CD4-positive, alpha-beta memory T cell (primary cell): ENCODE measurements around the gene PLA2G2E. TPM values are rescaled to one million over a fixed set of nuclear protein-coding genes. Genes with fewer than 3 reads are reported as not detected.

Experiments used
- CTCF ChIA-PET: fragments of 350-600 bp; sonication (Branson Sonifier 250); formaldehyde crosslinking; loops from one replicate; lab custom pipeline; 2021; ENCODE audit warnings: inconsistent platforms; ENCODE audit not compliant: partially characterized antibody; lab: Charles Lee
- POLR2A ChIA-PET: fragments of 350-600 bp; sonication (Branson Sonifier 250); formaldehyde crosslinking; loops from one replicate; lab custom pipeline; 2021; ENCODE audit not compliant: partially characterized antibody; lab: Charles Lee
- DNase-seq, 5 donors: peaks; one replicate each; pipeline versions ENCODE4 v3.0.0 to v3.0.0-alpha.2; 2020 to 2022; ENCODE audit warnings: mixed read lengths in 1 of 5
- H3K27ac ChIP-seq: one replicate; pipeline ENCODE4 v1.7.0; 2013; ENCODE audit warnings: low read depth, low read length
- H3K27me3 ChIP-seq: 2 replicates; pipeline ENCODE4 v1.7.0; 2013; ENCODE audit warnings: mild to moderate bottlenecking, low read length, moderate library complexity; ENCODE audit not compliant: insufficient read depth
- H3K36me3 ChIP-seq: 2 replicates; pipeline ENCODE4 v1.7.0; 2013; ENCODE audit warnings: mild to moderate bottlenecking, low read length, moderate library complexity; ENCODE audit not compliant: insufficient read depth
- H3K4me1 ChIP-seq: 2 replicates; pipeline ENCODE4 v1.7.0; 2013; ENCODE audit warnings: mild to moderate bottlenecking, low read length, moderate library complexity; ENCODE audit not compliant: insufficient read depth
- H3K4me3 ChIP-seq, 2 donors: one replicate each; pipeline ENCODE4 v1.7.0; 2013; ENCODE audit warnings: low read length in 2 of 2, mild to moderate bottlenecking in 1 of 2
- H3K9me3 ChIP-seq, 2 donors: one replicate each; pipeline ENCODE4 v1.7.0; 2013; ENCODE audit warnings: low read length in 2 of 2, control low read depth in 1 of 2; ENCODE audit not compliant: control insufficient read depth in 1 of 2
- H3K27ac Mint-ChIP-seq, 7 donors: one replicate each; pipeline ENCODE4 v1.8.0; 2020 to 2021; ENCODE audit warnings: mixed read lengths in 7 of 7, mild to moderate bottlenecking in 6 of 7, inconsistent platforms in 3 of 7, moderate library complexity in 3 of 7
- H3K27me3 Mint-ChIP-seq, 2 donors: one replicate each; pipeline ENCODE4 v1.8.0; 2020 to 2021; ENCODE audit warnings: mixed read lengths in 2 of 2
- H3K36me3 Mint-ChIP-seq, 2 donors: one replicate each; pipeline ENCODE4 v1.8.0; 2020 to 2021; ENCODE audit warnings: mixed read lengths in 2 of 2, inconsistent platforms in 1 of 2, mild to moderate bottlenecking in 1 of 2
- H3K4me1 Mint-ChIP-seq, 4 donors: one replicate each; pipeline ENCODE4 v1.8.0; 2020 to 2021; ENCODE audit warnings: mixed read lengths in 4 of 4, mild to moderate bottlenecking in 1 of 4
- H3K4me3 Mint-ChIP-seq, 8 donors: one replicate each; pipeline ENCODE4 v1.8.0; 2020 to 2021; ENCODE audit warnings: mixed read lengths in 8 of 8, mild to moderate bottlenecking in 7 of 8, moderate library complexity in 6 of 8, inconsistent platforms in 3 of 8
- H3K9me3 Mint-ChIP-seq, 8 donors: one replicate each; pipeline ENCODE4 v1.8.0; 2020 to 2021; ENCODE audit warnings: mixed read lengths in 8 of 8, mild to moderate bottlenecking in 5 of 8, inconsistent platforms in 3 of 8, moderate library complexity in 1 of 8
- intact Hi-C: fragments of 100-400 bp; cut with micrococcal nuclease; formaldehyde crosslinking; loops from one replicate; pipeline ENCODE4 v1.15.1; 2023
- polyA plus RNA-seq, 2 donors: library from polyadenylated mRNA; unstranded; fragments of 300-500 nt; fragmentation: Illumina TruSeq; gene quantifications; one replicate each; pipeline ENCODE4 v1.2.3, GENCODE V29; 2021
- total RNA-seq, 2 experiments: library from RNA; stranded (reverse); gene quantifications; one replicate each; pipeline ENCODE4 v1.2.3, GENCODE V29; 2021

Gene PLA2G2E
- total and polyA plus RNA-seq, 4 experiments from 2014 or later: not detected

GRCh38 chr1:19920132-19920710, 3.2 kb downstream of the PLA2G2E start:
- H3K36me3 ChIP-seq: no peaks in the 10 kb centered on the region
- CTCF ChIA-PET: interaction anchor here (0.8 to 9.9 kb wide), 7 partner anchors 10 to 575 kb away, joined by 3 to 102 read pairs (median 5); no protein-coding TSS in a partner anchor

GRCh38 chr1:19918057-19918456, 5.4 kb downstream of the PLA2G2E start:
- peaks cover 0 to 1% of the 10 kb centered on the region in 2 donors for H3K27me3 Mint-ChIP-seq
- Histone ChIP-seq H3K9me3 (no peaks in the 10 kb centered on the region), H3K4me3 (no peak overlapping the region), H3K36me3 (no peaks in the 10 kb centered on the region), H3K27ac (no peak overlapping the region), H3K27me3 (no peaks in the 10 kb centered on the region), H3K4me1 (no peaks in the 10 kb centered on the region)
- H3K36me3 Mint-ChIP-seq: peaks cover 0 to 16% of the 10 kb centered on the region in 2 donors
- peak overlapping the region in 1 of 7 donors; percentile 44 for H3K27ac Mint-ChIP-seq
- peak overlapping the region in 1 of 8 donors; percentile 68 for H3K4me3 Mint-ChIP-seq
- CTCF ChIA-PET: interaction anchor here (0.7 to 9.9 kb wide), 16 partner anchors 8 to 444 kb away, joined by 3 to 102 read pairs (median 3); no protein-coding TSS in a partner anchor
- POLR2A ChIA-PET: interaction anchor here (0.8 kb wide), 1 partner anchor 277 kb away, joined by 3 read pairs; no protein-coding TSS in a partner anchor
- intact Hi-C loops: loop anchor here (1.0 kb wide), 1 partner anchor 234 kb away; no protein-coding TSS in a partner anchor
- H3K4me1 Mint-ChIP-seq: peaks cover 4 to 6% (median 5%) of the 10 kb centered on the region in 4 donors
- no peaks in the 10 kb centered on the region for H3K9me3 Mint-ChIP-seq
- DNase-seq: peak; percentile 65 to 75 (median 71)

More at GRCh38 chr1:19920132-19920710, 3.2 kb downstream of the PLA2G2E start:
- intact Hi-C loops: no loop called here
- no peaks in the 10 kb centered on the region for H3K9me3 ChIP-seq
- no peak overlapping the region for H3K4me3 ChIP-seq
- no peaks in the 10 kb centered on the region for H3K27me3 ChIP-seq
- no peak overlapping the region for H3K27ac Mint-ChIP-seq
- H3K36me3 Mint-ChIP-seq: no peaks in the 10 kb centered on the region
- peaks cover 0 to 1% of the 10 kb centered on the region in 2 donors for H3K27me3 Mint-ChIP-seq
- H3K9me3 Mint-ChIP-seq: no peaks in the 10 kb centered on the region
- no peak overlapping the region for H3K27ac ChIP-seq
- H3K4me1 ChIP-seq: no peaks in the 10 kb centered on the region
- POLR2A ChIA-PET: no interaction called here
- H3K4me1 Mint-ChIP-seq: peaks cover 4 to 6% (median 5%) of the 10 kb centered on the region in 4 donors
- H3K4me3 Mint-ChIP-seq: no peak overlapping the region
- no peak for DNase-seq

- Mint-ChIP-seq H3K9me3 (no peaks in the 10 kb centered on the region), H3K27ac (no peak overlapping the region), H3K27me3 (no peaks in the 10 kb centered on the region), H3K4me3 (no peak overlapping the region), H3K4me1 (no peaks in the 10 kb centered on the region), H3K36me3 (peaks cover 59 to 86% of the 10 kb centered on the region in 2 donors)
- no peak overlapping the region for H3K27ac ChIP-seq
- no peak for DNase-seq
- no peaks in the 10 kb centered on the region for H3K27me3 ChIP-seq
- intact Hi-C loops: no loop called here
- CTCF ChIA-PET: interaction anchor here (0.7 to 1.2 kb wide), 4 partner anchors 28 to 302 kb away, joined by 3 to 5 read pairs (median 4); no protein-coding TSS in a partner anchor
- peaks cover 59% of the 10 kb centered on the region for H3K36me3 ChIP-seq
- POLR2A ChIA-PET: no interaction called here
- no peaks in the 10 kb centered on the region for H3K9me3 ChIP-seq
- H3K4me3 ChIP-seq: no peak overlapping the region
- H3K4me1 ChIP-seq: no peaks in the 10 kb centered on the region
These were observed 12.8 kb downstream of the PLA2G2E start for GRCh38 chr1:19910650-19911049.

- CTCF ChIA-PET: interaction anchor here (1.1 kb wide), 1 partner anchor 303 kb away, joined by 5 read pairs; no protein-coding TSS in a partner anchor
- no peak overlapping the region for H3K27ac ChIP-seq
- POLR2A ChIA-PET: no interaction called here
- H3K27me3 ChIP-seq: no peaks in the 10 kb centered on the region
- H3K9me3 ChIP-seq: no peaks in the 10 kb centered on the region
- Mint-ChIP-seq H3K36me3 (peaks cover 62 to 89% of the 10 kb centered on the region in 2 donors), H3K9me3 (no peaks in the 10 kb centered on the region), H3K27ac (no peak overlapping the region), H3K4me3 (peak overlapping the region in 1 of 8 donors; percentile 10), H3K4me1 (no peaks in the 10 kb centered on the region), H3K27me3 (no peaks in the 10 kb centered on the region)
- peaks cover 60% of the 10 kb centered on the region for H3K36me3 ChIP-seq
- no peak for DNase-seq
- intact Hi-C loops: no loop called here
- no peak overlapping the region for H3K4me3 ChIP-seq
- H3K4me1 ChIP-seq: no peaks in the 10 kb centered on the region
These were observed 13.4 kb downstream of the PLA2G2E start for GRCh38 chr1:19909971-19910370.

- Mint-ChIP-seq H3K27ac (peak overlapping the region in 1 of 7 donors; percentile 13), H3K27me3 (no peaks in the 10 kb centered on the region), H3K36me3 (peaks cover 68 to 92% of the 10 kb centered on the region in 2 donors), H3K4me3 (no peak overlapping the region), H3K9me3 (no peaks in the 10 kb centered on the region), H3K4me1 (no peaks in the 10 kb centered on the region)
- no peaks in the 10 kb centered on the region for H3K27me3 ChIP-seq
- intact Hi-C loops: no loop called here
- CTCF ChIA-PET: interaction anchor here (1.1 kb wide), 1 partner anchor 303 kb away, joined by 5 read pairs; no protein-coding TSS in a partner anchor
- DNase-seq: no peak
- no peaks in the 10 kb centered on the region for H3K9me3 ChIP-seq
- no peak overlapping the region for H3K4me3 ChIP-seq
- no peak overlapping the region for H3K27ac ChIP-seq
- peaks cover 65% of the 10 kb centered on the region for H3K36me3 ChIP-seq
- H3K4me1 ChIP-seq: no peaks in the 10 kb centered on the region
- POLR2A ChIA-PET: no interaction called here
These were observed 14.0 kb downstream of the PLA2G2E start for GRCh38 chr1:19909392-19909791.

- Mint-ChIP-seq H3K27ac (no peak overlapping the region), H3K36me3 (peaks cover 75 to 88% of the 10 kb centered on the region in 2 donors), H3K27me3 (no peaks in the 10 kb centered on the region), H3K4me1 (no peaks in the 10 kb centered on the region), H3K9me3 (no peaks in the 10 kb centered on the region), H3K4me3 (no peak overlapping the region)
- peaks cover 70% of the 10 kb centered on the region for H3K36me3 ChIP-seq
- POLR2A ChIA-PET: interaction anchor here (0.5 kb wide), 1 partner anchor 10 kb away, joined by 3 read pairs; no protein-coding TSS in a partner anchor
- CTCF ChIA-PET: interaction anchor here (1.6 to 2.2 kb wide), 2 partner anchors 11 to 13 kb away, joined by 3 to 5 read pairs; no protein-coding TSS in a partner anchor
- H3K27me3 ChIP-seq: no peaks in the 10 kb centered on the region
- DNase-seq: no peak
- H3K4me3 ChIP-seq: no peak overlapping the region
- no peaks in the 10 kb centered on the region for H3K4me1 ChIP-seq
- no peaks in the 10 kb centered on the region for H3K9me3 ChIP-seq
- H3K27ac ChIP-seq: no peak overlapping the region
- intact Hi-C loops: no loop called here
These were observed 16.0 kb downstream of the PLA2G2E start for GRCh38 chr1:19907456-19907855.

GRCh38 chr1:19903621-19904020, 19.8 kb downstream of the PLA2G2E start:
- ChIA-PET CTCF (no interaction called here), POLR2A (no interaction called here)
- H3K27me3 Mint-ChIP-seq: no peaks in the 10 kb centered on the region
- Histone ChIP-seq H3K27ac (no peak overlapping the region), H3K4me1 (no peaks in the 10 kb centered on the region), H3K4me3 (no peak overlapping the region), H3K9me3 (no peaks in the 10 kb centered on the region), H3K27me3 (no peaks in the 10 kb centered on the region), H3K36me3 (peaks cover 47% of the 10 kb centered on the region)
- peaks cover 74 to 78% of the 10 kb centered on the region in 2 donors for H3K36me3 Mint-ChIP-seq
- peaks cover 0 to 3% (median 0%) of the 10 kb centered on the region in 4 donors for H3K4me1 Mint-ChIP-seq
- intact Hi-C loops: no loop called here
- no peak for DNase-seq
- H3K27ac Mint-ChIP-seq: no peak overlapping the region
- no peaks in the 10 kb centered on the region for H3K9me3 Mint-ChIP-seq
- no peak overlapping the region for H3K4me3 Mint-ChIP-seq
